HG02759 (cell line): ENCODE results near the gene PCED1A.
"Not testable (repeated sequence)": the region's sequence is repeated elsewhere in the genome, so short reads cannot be mapped to it uniquely, and the experiment has no call there.

Source experiments
- ATAC-seq: cut with Tn5 transposase; IDR thresholded peaks from one replicate; pipeline ENCODE4 v1.9.1; 2021; ENCODE audit warnings: mild to moderate bottlenecking, moderate library complexity; ENCODE audit not compliant: unreplicated experiment

PCED1A gene

DNA sequence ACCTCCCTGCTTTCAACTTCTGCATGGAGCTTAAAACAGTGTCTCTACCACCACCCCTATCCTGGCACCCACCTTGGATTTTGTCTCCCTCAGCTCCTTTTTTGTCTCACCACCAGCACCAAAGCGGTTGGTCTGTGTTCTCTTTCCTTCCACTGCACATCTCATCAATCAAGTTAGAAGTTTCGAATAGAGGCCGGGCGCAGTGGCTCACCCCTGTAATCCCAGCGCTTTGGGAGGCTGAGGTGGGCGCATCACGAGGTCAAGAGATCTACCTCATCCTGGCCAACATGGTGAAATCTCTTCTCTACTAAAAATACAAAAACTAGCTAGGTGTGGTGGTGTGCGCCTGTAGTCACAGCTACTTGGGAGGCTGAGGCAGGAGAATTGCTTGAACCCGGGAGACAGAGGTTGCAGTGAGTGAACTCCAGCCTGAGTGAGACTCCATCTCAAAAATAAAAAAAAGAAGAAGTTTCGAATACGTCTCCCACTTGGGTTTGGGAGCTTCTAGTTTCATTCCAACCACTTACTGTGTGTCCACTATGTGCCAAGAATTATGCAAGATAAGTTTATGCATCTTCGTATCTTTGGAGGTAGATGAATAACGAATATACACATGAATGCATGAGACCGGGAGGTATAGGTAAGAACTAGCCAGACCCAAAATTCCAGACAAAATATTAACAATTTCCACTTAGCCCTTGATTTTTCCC lies 5.9 kb downstream of the PCED1A start:
- ATAC-seq: no peak

DNA sequence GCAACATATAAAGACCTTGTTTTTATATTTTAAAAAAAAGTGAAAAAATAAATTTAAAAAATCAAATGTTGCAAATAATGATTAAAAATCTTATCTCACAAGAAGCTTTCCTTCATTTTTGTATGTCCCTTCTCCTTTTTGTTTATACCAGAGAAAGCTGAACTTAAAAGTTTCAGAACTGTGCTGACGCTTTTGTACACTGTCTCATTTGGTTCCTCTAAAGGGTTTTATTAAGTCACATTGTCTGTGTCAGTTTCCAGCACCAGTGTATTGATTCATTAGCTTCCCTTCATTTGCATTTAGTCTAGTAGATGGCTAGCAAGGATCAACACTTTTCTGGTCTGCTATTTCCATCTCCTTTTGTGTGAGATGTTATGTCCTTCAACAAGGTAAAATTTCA lies 6.7 kb downstream of the PCED1A start:
- ATAC-seq: no peak

DNA sequence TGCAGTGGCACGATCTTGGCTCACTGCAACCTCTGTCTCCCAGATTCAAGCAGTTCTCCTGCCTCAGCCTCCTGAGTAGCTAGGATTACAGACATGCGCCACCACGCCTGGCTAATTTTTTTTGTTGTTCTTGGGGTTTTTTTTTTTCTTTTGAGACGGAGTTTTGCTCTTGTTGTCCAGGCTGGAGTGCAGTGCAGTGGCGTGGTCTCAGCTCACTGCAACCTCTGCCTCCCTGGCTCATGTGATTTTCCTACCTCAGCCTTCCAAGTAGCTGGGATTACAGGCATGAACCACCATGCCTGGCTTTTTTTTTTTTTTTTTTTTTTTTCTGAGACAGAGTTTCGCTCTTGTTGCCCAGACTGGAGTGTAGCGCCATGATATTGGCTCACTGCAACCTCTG lies 9.2 kb downstream of the PCED1A start:
- ATAC-seq: not testable (repeated sequence)

DNA sequence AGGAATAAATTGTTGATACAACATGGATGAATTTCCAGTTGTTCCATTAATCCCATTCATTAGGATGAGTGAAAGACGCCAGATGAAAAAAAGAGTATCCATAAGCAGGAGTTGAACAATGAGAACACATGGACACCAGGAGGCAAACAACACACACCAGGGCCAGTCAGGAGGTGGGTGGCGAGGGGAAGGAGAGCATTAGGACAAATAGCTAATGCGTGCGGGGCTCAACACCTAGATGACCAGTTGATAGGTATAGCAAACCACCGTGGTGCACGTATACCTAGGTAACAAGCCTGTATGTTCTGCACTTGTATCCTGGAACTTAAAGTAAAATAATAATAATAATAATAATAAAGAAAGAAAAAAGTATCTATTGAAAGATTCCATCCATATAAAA lies 11.1 kb downstream of the PCED1A start:
- ATAC-seq: no peak

DNA sequence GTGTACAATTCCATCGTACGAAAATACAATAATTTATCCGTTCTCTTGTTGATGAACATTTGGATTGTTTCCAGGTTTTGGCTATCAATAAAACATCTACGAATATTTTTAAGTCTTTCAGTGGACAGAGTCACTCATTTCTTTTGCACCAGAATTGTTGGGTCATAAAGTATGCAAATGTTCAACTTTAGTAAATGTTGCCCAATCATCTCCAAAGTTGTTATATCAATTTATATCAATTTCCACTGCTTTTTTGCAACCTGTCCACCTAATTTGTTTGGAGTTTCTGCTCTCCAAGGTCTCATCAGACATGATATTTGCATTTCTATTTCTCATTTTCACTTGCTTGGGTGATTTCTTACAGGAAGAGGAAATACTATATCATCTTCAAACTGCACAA lies 13.8 kb downstream of the PCED1A start:
- no peak for ATAC-seq

DNA sequence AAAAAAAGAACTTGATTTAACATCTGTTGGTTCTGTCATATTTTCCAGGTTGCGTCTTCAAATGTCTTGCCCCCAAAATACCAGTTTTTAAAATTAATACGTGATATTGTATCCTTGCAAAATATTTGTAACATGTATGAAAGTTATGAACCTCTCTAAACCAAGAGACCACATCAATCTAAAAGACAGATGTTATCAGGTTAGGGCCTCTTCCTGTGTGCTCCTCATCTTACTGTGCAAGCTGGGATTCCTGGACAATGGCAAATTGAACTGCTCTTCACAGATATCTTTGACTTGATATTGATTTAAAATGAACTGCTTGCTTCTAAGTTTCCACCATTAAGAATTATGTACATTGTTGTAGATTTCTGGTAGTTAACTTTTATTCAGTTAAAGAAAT lies 14.7 kb downstream of the PCED1A start:
- ATAC-seq: no peak

DNA sequence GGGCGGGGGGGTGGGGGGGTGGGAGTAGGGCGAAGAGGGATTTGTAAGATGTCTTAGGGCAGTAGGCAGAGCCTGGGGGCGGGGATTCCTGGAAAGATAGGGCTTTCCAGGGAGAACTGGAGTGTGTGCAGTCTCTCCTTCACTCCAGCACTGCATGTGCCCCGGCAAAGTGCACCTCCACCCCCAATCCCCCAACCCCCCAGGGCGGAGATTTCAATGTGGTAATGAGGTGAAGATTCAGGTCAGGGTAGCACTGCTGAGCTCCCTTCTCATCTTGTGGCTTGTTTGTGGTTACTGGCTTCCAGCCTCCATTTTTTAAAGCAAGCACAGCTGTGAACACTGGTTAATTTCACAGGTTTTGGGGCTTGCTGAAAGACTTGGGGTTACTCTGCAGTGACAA lies 18.4 kb downstream of the PCED1A start:
- ATAC-seq: no peak

DNA sequence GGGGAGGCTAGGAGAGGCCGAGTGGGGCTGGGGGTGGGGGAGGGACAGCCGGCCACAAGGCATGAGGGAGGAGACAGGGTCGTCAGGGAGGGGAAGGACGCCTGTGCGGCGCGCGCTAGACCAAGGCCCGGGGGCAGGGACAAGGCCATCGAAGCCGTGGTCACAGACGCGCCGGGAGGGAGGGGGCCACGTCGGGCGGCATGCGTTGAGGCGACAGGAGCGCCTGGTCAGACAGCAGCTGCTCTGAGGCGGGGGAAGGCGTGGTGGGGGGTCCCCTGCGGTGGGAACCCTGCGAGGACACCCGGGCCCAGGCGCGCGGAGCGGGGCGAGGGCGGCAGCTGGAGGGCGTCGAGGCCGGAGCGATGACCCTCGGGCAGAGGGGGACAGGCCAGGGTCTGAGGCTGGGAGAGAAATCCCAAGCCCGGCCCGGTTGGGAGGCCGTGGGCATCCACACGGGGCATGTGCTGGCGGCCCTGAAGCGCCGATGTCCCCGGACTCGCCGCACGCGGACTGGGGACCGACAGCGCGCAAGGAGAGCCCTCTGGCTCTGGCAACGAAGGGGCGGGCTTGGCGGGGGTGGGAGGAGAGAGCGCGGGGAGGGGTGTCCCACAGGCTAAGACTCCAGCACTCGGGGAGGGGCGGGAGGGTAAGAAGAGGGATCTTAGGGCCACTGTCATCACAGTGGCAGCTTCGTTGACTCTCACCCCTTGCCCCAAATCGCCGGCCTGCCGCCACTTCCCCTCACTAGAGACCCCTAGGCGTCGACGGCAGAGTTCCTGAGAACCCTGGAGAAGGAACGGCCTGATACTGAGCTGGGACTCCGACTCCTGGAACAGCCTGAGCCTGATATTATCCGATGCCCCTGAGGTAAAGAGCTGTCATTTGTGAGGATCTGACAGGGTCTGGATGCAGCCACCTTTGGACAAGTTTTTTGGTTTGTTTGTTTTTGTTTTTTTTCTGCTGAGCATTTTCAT lies 19.3 kb downstream of the PCED1A start:
- no peak for ATAC-seq

DNA sequence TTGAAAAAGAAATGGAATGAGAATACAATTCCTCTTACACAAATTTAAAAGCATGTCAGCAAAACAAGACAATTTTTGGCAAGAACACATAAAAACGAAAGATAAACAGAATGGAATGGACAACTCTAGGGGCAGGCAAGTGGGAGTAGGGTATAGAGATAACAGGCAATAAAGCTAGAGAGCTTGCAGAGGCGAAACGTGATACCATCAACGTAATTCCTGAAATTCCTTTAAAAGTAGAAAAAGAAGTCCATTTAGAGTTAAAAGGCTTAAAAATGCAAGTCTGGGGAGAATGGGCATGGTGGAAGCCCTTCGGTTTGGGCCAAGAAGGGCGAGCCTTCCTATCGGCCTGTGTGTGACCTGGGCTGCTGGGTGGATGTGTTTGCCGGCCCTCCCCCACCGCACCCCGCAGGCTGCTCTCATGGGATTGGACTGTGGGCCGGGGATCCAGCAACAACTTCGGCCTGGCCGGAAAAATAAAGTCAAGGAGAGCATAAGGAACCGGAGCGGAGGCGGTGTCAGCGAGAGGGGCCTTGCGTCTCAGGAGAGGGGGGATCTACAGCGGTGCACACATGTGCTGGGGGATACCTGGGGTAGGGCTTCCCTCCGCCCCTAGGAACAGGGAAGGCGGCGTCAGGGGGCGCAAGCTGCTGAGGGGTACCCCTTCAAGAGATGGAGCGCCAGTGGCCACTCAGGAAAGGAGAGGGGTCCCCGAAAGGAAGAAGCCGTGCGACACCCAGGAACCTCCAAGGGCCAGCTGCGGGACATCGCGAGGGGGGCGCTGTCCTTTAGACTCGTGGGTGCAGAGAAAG lies 20.2 kb downstream of the PCED1A start:
- no peak for ATAC-seq

DNA sequence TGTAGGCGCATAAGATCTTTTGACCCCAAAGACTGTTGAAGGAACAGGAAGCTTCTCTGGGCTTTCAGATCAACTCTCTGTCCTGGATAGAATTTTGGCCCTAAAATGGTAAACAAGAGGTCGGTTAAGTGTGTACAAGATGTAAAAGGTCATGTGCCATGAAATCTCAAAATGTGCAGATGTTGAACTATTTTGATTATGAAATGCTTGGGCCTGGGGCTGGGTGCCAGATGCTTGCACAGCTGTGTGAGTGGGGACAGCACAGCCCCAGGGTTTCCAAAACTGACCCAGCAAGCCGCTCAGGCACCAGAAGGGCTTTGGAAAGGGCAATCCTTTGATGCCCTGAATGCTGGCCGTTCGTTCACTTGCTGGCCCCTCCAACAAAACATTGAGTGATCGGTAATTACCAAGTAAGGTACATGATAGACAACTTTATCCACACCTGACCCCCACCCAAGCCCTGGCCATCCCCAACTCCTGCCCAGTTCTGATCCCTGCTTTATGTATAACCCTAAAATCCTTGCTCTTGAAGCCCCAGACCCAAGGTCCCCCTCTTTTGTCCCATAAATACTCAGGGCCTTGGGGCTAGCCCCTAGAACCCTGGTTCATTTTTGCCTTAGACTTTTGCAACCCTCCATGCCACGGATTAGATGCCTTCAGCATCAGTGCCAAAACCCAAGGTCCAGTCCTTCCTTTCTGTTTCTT lies 22.4 kb downstream of the PCED1A start:
- ATAC-seq: no peak

DNA sequence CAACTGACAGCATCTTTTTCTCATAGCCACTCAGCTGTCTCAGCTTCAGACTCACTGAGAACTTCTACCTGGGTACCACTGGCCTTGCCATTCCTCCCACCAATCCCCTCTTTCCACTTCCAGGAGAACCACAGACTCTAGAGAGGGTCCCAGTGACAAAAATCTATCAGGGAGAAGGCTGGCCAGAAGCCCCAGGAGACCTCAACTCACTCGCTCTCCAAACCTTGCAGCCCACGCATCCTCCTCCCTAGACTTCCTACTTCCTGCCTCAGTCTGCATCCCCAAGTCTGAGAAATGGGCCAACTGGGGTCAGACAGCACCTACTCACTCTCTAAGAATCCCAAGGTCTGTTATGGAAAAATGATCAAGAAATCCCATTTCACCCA lies 23.1 kb downstream of the PCED1A start:
- ATAC-seq: no peak

DNA sequence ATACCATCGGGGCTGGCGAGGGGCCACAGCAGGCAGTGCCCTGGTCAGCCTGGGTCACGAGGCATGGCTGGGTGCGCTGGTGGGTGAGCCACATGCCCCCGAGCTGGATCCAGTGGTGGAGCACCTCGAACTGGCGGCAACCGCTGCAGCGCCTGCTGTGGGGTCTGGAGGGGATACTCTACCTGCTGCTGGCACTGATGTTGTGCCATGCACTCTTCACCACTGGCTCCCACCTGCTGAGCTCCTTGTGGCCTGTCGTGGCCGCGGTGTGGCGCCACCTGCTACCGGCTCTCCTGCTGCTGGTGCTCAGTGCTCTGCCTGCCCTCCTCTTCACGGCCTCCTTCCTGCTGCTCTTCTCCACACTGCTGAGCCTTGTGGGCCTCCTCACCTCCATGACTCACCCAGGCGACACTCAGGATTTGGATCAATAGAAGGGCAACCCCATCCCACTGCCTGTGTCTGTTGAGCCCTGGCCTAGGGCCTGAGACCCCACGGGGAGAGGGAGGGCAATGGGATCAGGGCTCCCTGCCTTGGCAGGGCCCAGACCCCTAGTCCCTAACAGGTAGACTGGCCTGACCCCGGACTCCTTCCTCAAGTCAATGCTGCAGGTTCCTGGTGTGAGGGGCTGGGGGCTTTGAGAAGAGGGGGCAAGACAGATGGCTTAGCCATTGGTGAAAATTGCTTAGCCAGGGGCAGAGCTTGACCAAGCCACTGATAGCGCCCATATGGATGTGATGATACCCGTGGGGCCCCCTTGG lies 23.7 kb downstream of the PCED1A start:
- ATAC-seq: no peak

DNA sequence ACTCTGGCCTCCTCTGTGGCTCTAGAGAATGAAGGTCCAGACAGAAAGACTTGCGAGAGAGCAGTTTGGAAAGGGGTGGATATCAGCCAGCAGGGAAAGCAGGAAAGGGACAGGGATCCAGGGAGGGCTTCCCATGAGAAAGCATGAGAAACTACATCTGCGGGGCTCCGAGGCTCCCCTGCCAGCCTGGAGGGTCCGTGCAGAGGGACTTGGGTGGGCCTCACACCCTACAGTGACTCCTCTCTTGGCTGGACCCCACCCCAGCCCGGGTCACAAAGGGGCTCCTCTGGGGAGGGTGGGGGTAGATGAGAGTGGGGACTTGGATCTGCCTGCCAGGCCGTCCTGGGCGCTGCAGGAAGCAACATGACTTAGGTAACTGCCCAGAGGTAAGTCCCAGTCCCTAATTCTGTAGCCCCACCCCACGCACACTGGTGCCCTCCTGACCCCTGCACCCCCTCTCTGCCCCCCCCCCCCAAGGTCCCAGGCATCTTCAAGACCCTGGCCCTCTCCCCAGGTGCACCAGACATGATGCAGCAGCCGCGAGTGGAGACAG lies 24.3 kb downstream of the PCED1A start, which contains the start of gene TMEM239:
TMEM239 (plus strand) TSS at position 335 of the 553 bp plus-strand sequence; CDS start at position 526, 191 bp downstream.
- no peak for ATAC-seq

DNA sequence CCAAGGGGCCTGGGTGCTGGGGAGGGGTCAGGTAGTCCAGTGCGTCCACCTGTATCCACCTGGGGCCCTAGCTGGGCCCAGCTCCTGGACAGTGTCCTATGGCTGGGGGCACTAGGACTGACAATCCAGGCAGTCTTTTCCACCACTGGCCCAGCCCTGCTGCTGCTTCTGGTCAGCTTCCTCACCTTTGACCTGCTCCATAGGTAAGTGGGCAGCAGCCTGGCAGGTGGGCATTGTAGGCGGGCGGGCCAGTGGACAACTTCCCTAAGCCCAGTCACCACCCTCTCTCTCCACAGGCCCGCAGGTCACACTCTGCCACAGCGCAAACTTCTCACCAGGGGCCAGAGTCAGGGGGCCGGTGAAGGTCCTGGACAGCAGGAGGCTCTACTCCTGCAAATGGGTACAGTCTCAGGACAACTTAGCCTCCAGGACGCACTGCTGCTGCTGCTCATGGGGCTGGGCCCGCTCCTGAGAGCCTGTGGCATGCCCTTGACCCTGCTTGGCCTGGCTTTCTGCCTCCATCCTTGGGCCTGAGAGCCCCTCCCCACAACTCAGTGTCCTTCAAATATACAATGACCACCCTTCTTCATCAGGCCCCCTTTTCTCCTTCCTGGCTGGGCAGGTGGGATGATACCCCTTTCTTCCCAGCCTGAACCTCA lies 25.1 kb downstream of the PCED1A start:
- ATAC-seq: no peak

DNA sequence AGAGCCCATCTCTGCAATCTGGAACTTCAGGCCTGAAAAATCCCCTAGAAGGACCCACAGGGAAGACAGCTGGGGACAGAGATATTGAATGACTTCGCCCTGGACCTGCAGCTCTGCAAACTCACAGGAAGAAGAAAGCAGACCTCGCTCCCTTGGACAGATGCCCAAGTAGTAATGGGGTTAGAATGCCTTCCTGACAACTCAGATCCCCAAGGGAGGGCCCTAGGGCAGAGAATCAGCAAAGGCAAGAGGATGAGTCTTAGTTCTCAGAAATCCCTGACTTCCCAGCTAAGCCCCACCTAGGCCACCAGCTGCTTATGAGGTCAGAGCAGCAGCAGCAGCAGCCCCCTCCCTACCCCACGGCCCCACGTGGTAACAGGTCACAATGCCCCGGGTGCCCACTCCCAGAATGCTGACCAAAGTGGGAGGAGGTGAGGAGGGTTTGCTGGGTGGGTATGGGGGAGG lies 25.8 kb downstream of the PCED1A start, which contains the start of gene C20orf141:
C20orf141 (plus strand) TSS at position 401 of the 465 bp plus-strand sequence. CDS start 198 bp downstream, outside the sequence.
- ATAC-seq: no peak

DNA sequence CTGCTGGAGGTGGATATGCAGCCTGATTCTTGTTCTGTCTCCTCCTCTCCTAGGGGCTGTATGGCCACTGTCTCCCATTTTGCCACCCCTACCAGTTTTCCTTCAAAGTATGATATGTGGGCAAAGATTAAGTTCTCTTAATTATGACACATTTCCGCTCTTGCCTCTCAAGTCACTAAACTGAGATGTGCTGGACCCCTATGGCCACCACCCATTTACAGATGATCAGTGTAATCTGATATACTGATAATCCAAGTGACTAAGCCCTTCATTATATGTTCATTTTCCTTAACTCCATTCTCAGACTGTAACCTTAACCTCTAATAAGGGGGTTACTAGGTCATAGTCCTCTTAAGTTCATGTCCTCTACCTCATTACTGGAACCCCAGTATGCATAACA lies 26.4 kb downstream of the PCED1A start:
- ATAC-seq: no peak

DNA sequence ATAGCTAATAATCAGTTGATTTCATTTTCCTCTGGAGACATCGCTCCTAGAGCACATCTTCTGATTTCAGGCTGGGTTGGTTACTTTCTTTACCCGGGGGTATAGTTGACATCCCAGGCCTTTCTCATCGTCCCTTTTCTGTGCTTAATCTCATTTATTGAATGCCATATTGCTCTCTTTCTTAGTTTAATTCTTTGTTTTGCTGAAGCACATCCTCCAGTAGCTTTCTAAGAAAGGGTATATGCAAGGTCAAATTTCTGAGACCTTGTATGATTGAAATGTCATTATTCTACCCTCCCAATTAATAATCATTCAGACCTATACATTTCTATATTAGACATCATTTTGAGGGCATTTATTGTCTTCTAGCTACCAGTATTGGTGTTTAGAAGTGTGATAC lies 28.3 kb downstream of the PCED1A start:
- no peak for ATAC-seq

DNA sequence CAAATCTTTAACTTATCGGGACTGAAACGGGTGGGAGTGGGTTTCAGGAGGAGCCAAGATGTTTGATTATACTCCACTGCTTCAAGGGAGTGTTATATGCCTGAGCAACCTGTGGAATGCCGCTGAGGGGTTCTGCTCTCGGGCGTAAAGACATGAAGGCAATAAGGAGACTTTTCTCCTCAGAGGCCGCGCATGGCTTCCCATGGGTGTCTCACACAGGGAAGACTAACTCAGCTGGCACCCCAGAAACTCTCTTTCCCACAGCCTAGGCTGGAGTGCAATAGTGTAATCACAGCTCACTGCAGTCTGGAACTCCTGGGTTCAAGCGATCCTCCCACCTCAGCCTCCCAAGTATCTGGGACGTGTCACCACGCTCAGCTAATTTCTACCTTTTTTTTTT lies 30.8 kb downstream of the PCED1A start:
- ATAC-seq: no peak

DNA sequence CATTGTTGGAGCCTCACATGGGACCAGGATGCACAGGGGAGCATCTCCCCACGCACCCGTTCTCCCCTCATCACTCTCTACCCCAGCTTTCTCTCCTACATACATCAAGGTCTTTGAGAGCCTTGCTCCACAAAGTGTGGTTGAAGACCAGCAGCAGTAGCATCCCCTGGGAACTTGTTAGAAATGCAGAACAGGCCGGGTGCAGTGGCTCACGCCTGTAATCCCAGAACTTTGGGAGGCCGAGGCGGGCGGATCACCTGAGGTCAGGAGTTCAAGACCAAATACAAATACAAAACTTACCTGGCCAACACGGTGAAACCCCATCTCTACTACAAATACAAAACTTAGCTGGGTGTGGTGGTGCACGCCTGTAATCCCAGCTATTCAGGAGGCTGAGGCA lies 32.5 kb downstream of the PCED1A start:
- ATAC-seq: not testable (repeated sequence)
